Measurements from ENCODE around the gene CCDC91.
"Not testable (repeated sequence)": the region's sequence is repeated elsewhere in the genome, so short reads cannot be mapped to it uniquely, and the experiment has no call there.

The CCDC91 gene

GRCh38 chr12:28184375-28184774, 5.9 kb upstream of the CCDC91 start:
- DNase-seq (ENCODE audit: low read depth): no peak

GRCh38 chr12:28186500-28186899, 3.8 kb upstream of the CCDC91 start:
- no peak for DNase-seq (ENCODE audit: low read depth)

- no peak for DNase-seq (ENCODE audit: low read depth)
Observed at GRCh38 chr12:28189784-28190320, 404 bp upstream of the CCDC91 start.

GRCh38 chr12:28191051-28192048, 1.1 kb downstream of the CCDC91 start:
- DNase-seq (ENCODE audit: low read depth): peak; percentile 41

- DNase-seq (ENCODE audit: low read depth): no peak
Observed at GRCh38 chr12:28192125-28192524, 1.9 kb downstream of the CCDC91 start.

- not testable (repeated sequence) for DNase-seq (ENCODE audit: low read depth)
Observed at GRCh38 chr12:28194621-28195020, 4.4 kb downstream of the CCDC91 start.

- not testable (repeated sequence) for DNase-seq (ENCODE audit: low read depth)
Observed at GRCh38 chr12:28201136-28201535, 10.9 kb downstream of the CCDC91 start.

GRCh38 chr12:28202374-28203130, 12.3 kb downstream of the CCDC91 start:
- no peak for DNase-seq (ENCODE audit: low read depth)

GRCh38 chr12:28209782-28210181, 19.5 kb downstream of the CCDC91 start:
- DNase-seq (ENCODE audit: low read depth): no peak

GRCh38 chr12:28212182-28212581, 21.9 kb downstream of the CCDC91 start:
- no peak for DNase-seq (ENCODE audit: low read depth)

GRCh38 chr12:28215021-28215420, 24.8 kb downstream of the CCDC91 start:
- no peak for DNase-seq (ENCODE audit: low read depth)

- no peak for DNase-seq (ENCODE audit: low read depth)
Observed at GRCh38 chr12:28216016-28216415, 25.8 kb downstream of the CCDC91 start.

- DNase-seq (ENCODE audit: low read depth): no peak
Observed at GRCh38 chr12:28217805-28218204, 27.5 kb downstream of the CCDC91 start.

- no peak for DNase-seq (ENCODE audit: low read depth)
Observed at GRCh38 chr12:28218875-28219274, 28.6 kb downstream of the CCDC91 start.

GRCh38 chr12:28219827-28220226, 29.6 kb downstream of the CCDC91 start:
- DNase-seq (ENCODE audit: low read depth): no peak

GRCh38 chr12:28222081-28222700, 31.9 kb downstream of the CCDC91 start:
- peak; percentile 19 for DNase-seq (ENCODE audit: low read depth)

GRCh38 chr12:28223025-28223554, 32.8 kb downstream of the CCDC91 start:
- DNase-seq (ENCODE audit: low read depth): no peak

GRCh38 chr12:28223858-28224257, 33.6 kb downstream of the CCDC91 start:
- no peak for DNase-seq (ENCODE audit: low read depth)

- no peak for DNase-seq (ENCODE audit: low read depth)
Observed at GRCh38 chr12:28226705-28227104, 36.4 kb downstream of the CCDC91 start.

- no peak for DNase-seq (ENCODE audit: low read depth)
Observed at GRCh38 chr12:28227251-28227650, 37.0 kb downstream of the CCDC91 start.

GRCh38 chr12:28231248-28231647, 41.0 kb downstream of the CCDC91 start:
- no peak for DNase-seq (ENCODE audit: low read depth)

All from T-helper 22 cell (primary cell).